Neural cell (in vitro differentiated cells): ENCODE results near the gene KRTDAP.

ENCODE experiments used
- CTCF ChIP-seq: fragments of 450-650 bp; IDR thresholded peaks from 2 replicates; pipeline ENCODE4 v1.5.1; 2014; ENCODE audit warnings: antibody characterized with exemption, mild to moderate bottlenecking, moderate library complexity; ENCODE audit not compliant: poor library complexity, severe bottlenecking
- EP300 ChIP-seq: fragments of 450-650 bp; conservative IDR thresholded peaks from 2 replicates; pipeline ENCODE4 v1.6.1; 2014; ENCODE audit warnings: antibody characterized with exemption, mild to moderate bottlenecking, moderate library complexity; ENCODE audit not compliant: poor library complexity, severe bottlenecking
- EZH2 ChIP-seq: fragments of 200-600, 300-800 bp; shearing (Covaris generic), sonication (generic); IDR thresholded peaks from 2 replicates; pipeline ENCODE4 v1.6.1; 2014; ENCODE audit warnings: antibody characterized with exemption, low read length, borderline replicate concordance, mild to moderate bottlenecking; ENCODE audit not compliant: insufficient read depth, poor library complexity, severe bottlenecking
- MXI1 ChIP-seq: fragments of 450-650 bp; conservative IDR thresholded peaks from 2 replicates; pipeline ENCODE4 v1.6.1; 2014; ENCODE audit warnings: antibody characterized with exemption, mild to moderate bottlenecking; ENCODE audit not compliant: poor library complexity, severe bottlenecking
- POLR2AphosphoS5 ChIP-seq: IDR thresholded peaks from 2 replicates; pipeline ENCODE4 v1.6.1; 2012
- RAD21 ChIP-seq: fragments of 450-650 bp; conservative IDR thresholded peaks from 2 replicates; pipeline ENCODE4 v1.6.1; 2014; ENCODE audit warnings: antibody characterized with exemption, mild to moderate bottlenecking, moderate library complexity

- no peak for TF ChIP-seq CTCF
- no peak for TF ChIP-seq EP300
- no peak for TF ChIP-seq RAD21
- TF ChIP-seq EZH2: no peak
- TF ChIP-seq POLR2AphosphoS5: no peak
- TF ChIP-seq MXI1: no peak
Observed at GRCh38 chr19:35519291-35519690, 29.0 kb upstream of the KRTDAP start.
